KMS-11 (cell line): ENCODE data around the gene OR4K17.
"Not testable (repeated sequence)": the region's sequence is repeated elsewhere in the genome, so short reads cannot be mapped to it uniquely, and the experiment has no call there.

Experiments
- H2AFZ ChIP-seq: fragments of 200-600 bp; sonication (generic); 2 replicates; pipeline ENCODE4 v1.6.1; 2016; ENCODE audit warnings: antibody characterized with exemption, mixed run types, low read depth
- H3K27ac ChIP-seq: fragments of 200-600 bp; sonication (generic); 2 replicates; pipeline ENCODE4 v1.6.1; 2016; ENCODE audit warnings: mild to moderate bottlenecking, mixed run types
- H3K27me3 ChIP-seq: fragments of 200-600 bp; sonication (generic); 2 replicates; pipeline ENCODE4 v1.6.1; 2017; ENCODE audit warnings: mild to moderate bottlenecking, low read depth, mixed run types, moderate library complexity; ENCODE audit not compliant: insufficient read depth
- H3K36me3 ChIP-seq: fragments of 200-600 bp; sonication (generic); 2 replicates; pipeline ENCODE4 v1.6.1; 2017; ENCODE audit warnings: mild to moderate bottlenecking, mixed run types; ENCODE audit not compliant: insufficient read depth
- H3K4me1 ChIP-seq: fragments of 200-600 bp; sonication (generic); 2 replicates; pipeline ENCODE4 v1.6.1; 2016; ENCODE audit warnings: mild to moderate bottlenecking, low read depth, mixed run types; ENCODE audit not compliant: poor library complexity, severe bottlenecking
- H3K4me2 ChIP-seq: fragments of 200-600 bp; sonication (generic); 2 replicates; pipeline ENCODE4 v1.7.0; 2016; ENCODE audit warnings: mild to moderate bottlenecking, mixed run types
- H3K4me3 ChIP-seq: fragments of 200-600 bp; sonication (generic); IDR thresholded peaks from 2 replicates; pipeline ENCODE4 v1.6.1; 2017; ENCODE audit warnings: low read depth, low read length, mixed read lengths; ENCODE audit not compliant: insufficient read depth
- H3K79me2 ChIP-seq: fragments of 200-600 bp; sonication (generic); 2 replicates; pipeline ENCODE4 v1.6.1; 2016; ENCODE audit warnings: low read depth, mixed run types; ENCODE audit not compliant: insufficient read depth
- H3K9ac ChIP-seq: fragments of 200-600 bp; sonication (generic); 2 replicates; pipeline ENCODE4 v1.6.1; 2016; ENCODE audit warnings: mild to moderate bottlenecking, mixed run types
- H4K20me1 ChIP-seq: fragments of 200-600 bp; sonication (generic); 2 replicates; pipeline ENCODE4 v1.6.1; 2016; ENCODE audit warnings: mild to moderate bottlenecking, mixed run types; ENCODE audit not compliant: insufficient read depth
- CTCF ChIP-seq: fragments of 200-600 bp; sonication (generic); conservative IDR thresholded peaks from 2 replicates; pipeline ENCODE4 v1.6.1; 2017; ENCODE audit warnings: low read depth, mild to moderate bottlenecking, antibody characterized with exemption, low read length, moderate library complexity, mixed read lengths

The OR4K17 gene

GRCh38 chr14:20144820-20145219 lies 34.3 kb downstream of the OR4K17 start:
- H3K4me1 ChIP-seq = no peaks in the 10 kb centered on the region
- H3K79me2 ChIP-seq = no peaks in the 10 kb centered on the region
- H3K9ac ChIP-seq = no peak overlapping the region
- no peak overlapping the region for H2AFZ ChIP-seq
- no peak overlapping the region for H3K4me2 ChIP-seq
- H3K27ac ChIP-seq = no peak overlapping the region
- H4K20me1 ChIP-seq = no peaks in the 10 kb centered on the region
- no peak overlapping the region for H3K4me3 ChIP-seq
- H3K27me3 ChIP-seq = no peaks in the 10 kb centered on the region
- TF ChIP-seq CTCF = no peak
- H3K36me3 ChIP-seq = no peaks in the 10 kb centered on the region

- TF ChIP-seq CTCF = no peak
- H3K79me2 ChIP-seq = no peaks in the 10 kb centered on the region
Measured at GRCh38 chr14:20164462-20164861, 53.9 kb downstream of the OR4K17 start.

GRCh38 chr14:20167091-20167490 lies 56.6 kb downstream of the OR4K17 start:
- no peak overlapping the region for H3K4me2 ChIP-seq
- H3K4me1 ChIP-seq = no peaks in the 10 kb centered on the region
- no peak overlapping the region for H2AFZ ChIP-seq
- H3K27ac ChIP-seq = no peak overlapping the region
- TF ChIP-seq CTCF = no peak
- H3K4me3 ChIP-seq = no peak overlapping the region
- H3K36me3 ChIP-seq = no peaks in the 10 kb centered on the region
- no peaks in the 10 kb centered on the region for H4K20me1 ChIP-seq
- no peak overlapping the region for H3K9ac ChIP-seq
- H3K79me2 ChIP-seq = no peaks in the 10 kb centered on the region
- no peaks in the 10 kb centered on the region for H3K27me3 ChIP-seq

More at GRCh38 chr14:20164462-20164861, 53.9 kb downstream of the OR4K17 start:
- Histone ChIP-seq H4K20me1 (no peaks in the 10 kb centered on the region), H3K4me1 (no peaks in the 10 kb centered on the region), H3K36me3 (no peaks in the 10 kb centered on the region), H3K4me3 (no peak overlapping the region), H3K9ac (no peak overlapping the region), H3K4me2 (no peak overlapping the region), H3K27ac (no peak overlapping the region), H2AFZ (no peak overlapping the region), H3K27me3 (no peaks in the 10 kb centered on the region)

- not testable (repeated sequence) for H3K4me3 ChIP-seq, H3K27ac ChIP-seq, H3K9ac ChIP-seq, H3K27me3 ChIP-seq, H4K20me1 ChIP-seq, H2AFZ ChIP-seq, H3K4me1 ChIP-seq, H3K4me2 ChIP-seq, H3K79me2 ChIP-seq, H3K36me3 ChIP-seq
Measured at GRCh38 chr14:20169852-20170251, 59.3 kb downstream of the OR4K17 start.
